ENCODE measurements around the gene PSMC3. TPM values are rescaled to one million over a fixed set of nuclear protein-coding genes. Genes with fewer than 3 reads are reported as not detected.

The PSMC3 gene
- total and polyA plus RNA-seq, 2 of the 13 experiments (the other 11 are each of a cell fraction or from before 2014, with no cell fraction given) = 75.8 to 214 TPM

DNA sequence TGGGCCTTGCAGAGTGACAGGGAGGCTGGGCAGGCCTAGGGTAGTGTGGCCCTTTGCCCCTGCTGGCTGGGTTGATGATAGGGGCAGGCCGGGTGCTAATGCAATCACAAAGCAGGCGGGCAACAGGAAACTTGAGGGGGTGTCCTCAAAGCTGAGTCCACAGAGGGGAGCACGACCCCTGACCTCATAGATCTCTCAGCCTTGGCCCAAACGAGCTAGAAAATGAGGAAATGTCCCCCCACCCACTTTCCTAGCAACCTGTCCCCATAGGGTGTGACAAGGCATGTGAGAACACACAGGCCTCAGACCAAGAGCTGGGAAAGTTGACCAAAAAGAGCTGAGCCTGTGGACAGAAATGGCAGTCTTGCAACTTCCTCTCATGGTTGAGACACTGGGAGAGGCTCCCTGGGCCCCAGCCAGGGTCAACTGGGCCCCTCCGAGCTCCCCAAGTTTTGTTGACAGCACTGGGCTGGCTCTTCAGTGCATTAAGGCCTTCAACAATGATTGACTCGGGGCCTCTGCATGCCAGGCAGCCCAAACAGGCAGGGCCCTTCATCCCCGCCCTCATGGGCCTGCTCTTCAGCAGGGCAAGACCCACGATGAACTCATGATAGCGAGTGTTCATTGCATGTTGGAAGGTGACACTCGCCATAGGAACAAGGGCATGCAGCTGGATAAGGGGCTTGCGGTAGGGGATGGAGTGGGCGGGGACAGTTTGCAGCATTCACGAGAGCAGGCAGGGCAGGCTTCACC lies 38.1 kb downstream of the PSMC3 start (continued):
- TF ChIP-seq, protein P1, sequence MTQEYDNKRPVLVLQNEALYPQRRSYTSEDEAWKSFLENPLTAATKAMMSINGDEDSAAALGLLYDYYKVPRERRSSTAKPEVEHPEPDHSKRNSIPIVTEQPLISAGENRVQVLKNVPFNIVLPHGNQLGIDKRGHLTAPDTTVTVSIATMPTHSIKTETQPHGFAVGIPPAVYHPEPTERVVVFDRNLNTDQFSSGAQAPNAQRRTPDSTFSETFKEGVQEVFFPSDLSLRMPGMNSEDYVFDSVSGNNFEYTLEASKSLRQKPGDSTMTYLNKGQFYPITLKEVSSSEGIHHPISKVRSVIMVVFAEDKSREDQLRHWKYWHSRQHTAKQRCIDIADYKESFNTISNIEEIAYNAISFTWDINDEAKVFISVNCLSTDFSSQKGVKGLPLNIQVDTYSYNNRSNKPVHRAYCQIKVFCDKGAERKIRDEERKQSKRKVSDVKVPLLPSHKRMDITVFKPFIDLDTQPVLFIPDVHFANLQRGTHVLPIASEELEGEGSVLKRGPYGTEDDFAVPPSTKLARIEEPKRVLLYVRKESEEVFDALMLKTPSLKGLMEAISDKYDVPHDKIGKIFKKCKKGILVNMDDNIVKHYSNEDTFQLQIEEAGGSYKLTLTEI (CRISPR knock-in tag; conservative IDR thresholded peaks at IDR 0.05) = no peak
- no peak for TF ChIP-seq EEA1 (CRISPR knock-in tag; IDR thresholded peaks at IDR 0.05; ENCODE audit: borderline replicate concordance)

DNA sequence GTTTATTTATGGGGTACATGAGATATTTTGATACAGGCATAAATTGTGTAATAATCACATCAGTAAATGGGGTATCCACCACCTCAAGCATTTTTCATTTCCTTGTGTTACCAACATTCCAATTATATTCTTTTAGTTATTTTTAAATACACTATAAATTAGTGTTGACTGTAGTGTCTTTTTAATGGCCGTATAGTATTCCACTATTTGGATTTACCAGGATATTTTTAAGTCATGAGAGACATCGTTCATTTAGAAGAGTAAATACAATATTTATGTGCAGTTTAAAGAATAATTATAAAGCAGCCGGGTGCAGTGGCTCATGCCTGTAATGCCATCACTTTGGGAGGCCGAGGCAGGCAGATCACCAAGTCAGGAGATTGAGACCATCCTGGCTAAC lies 41.7 kb downstream of the PSMC3 start:
- ATAC-seq (no peak), DNase-seq (ENCODE audit: low spot score) (no peak), FAIRE-seq (no peak)
- intact Hi-C loops (cut with micrococcal nuclease; ENCODE audit: unreplicated experiment) (no loop called here), in situ Hi-C loops (cut with HindIII; ENCODE audit: extremely low pct_ligation_motif_present, low pct_unique_long_range_greater_than_20kb) (no loop called here)
- Histone ChIP-seq H3K36me3 (replicated peaks in 1 of 2; ENCODE audit: control insufficient read depth in 1 of 2, insufficient read depth in 2 of 2, low read length in 2 of 2) (no peaks in the 10 kb centered on the region), H3K4me3 (replicated peaks in 1 of 3; ENCODE audit: insufficient read depth in 1 of 3, low read depth in 2 of 3, low read length in 3 of 3) (no peak overlapping the region), H3K4me2 (ENCODE audit: low read depth, low read length) (no peak overlapping the region), H3K4me1 (ENCODE audit: insufficient read depth, low read length) (peaks cover 16% of the 10 kb centered on the region), H3K79me2 (ENCODE audit: insufficient read depth, low read length) (no peaks in the 10 kb centered on the region), H3K9ac (ENCODE audit: insufficient read depth, low read depth, low read length) (no peak overlapping the region), H3K27ac (ENCODE audit: extremely low read length, insufficient read depth, low read length) (no peak overlapping the region), H3K9me3 (ENCODE audit: low read length) (no peaks in the 10 kb centered on the region), H3K27me3 (ENCODE audit: control insufficient read depth in 1 of 2, insufficient read depth in 2 of 2, low read length in 2 of 2) (peaks cover 0 to 9% of the 10 kb centered on the region in 2 experiments; a peak in 2 of 5 replicates), H4K20me1 (ENCODE audit: insufficient read depth, low read length) (no peaks in the 10 kb centered on the region), H2AFZ (ENCODE audit: low read length) (no peak overlapping the region)
- WGBS (ENCODE audit: low lambda C conversion rate) = 58% methylated on average over 4 of the region's 4 CpGs
- TF ChIP-seq, protein P2, sequence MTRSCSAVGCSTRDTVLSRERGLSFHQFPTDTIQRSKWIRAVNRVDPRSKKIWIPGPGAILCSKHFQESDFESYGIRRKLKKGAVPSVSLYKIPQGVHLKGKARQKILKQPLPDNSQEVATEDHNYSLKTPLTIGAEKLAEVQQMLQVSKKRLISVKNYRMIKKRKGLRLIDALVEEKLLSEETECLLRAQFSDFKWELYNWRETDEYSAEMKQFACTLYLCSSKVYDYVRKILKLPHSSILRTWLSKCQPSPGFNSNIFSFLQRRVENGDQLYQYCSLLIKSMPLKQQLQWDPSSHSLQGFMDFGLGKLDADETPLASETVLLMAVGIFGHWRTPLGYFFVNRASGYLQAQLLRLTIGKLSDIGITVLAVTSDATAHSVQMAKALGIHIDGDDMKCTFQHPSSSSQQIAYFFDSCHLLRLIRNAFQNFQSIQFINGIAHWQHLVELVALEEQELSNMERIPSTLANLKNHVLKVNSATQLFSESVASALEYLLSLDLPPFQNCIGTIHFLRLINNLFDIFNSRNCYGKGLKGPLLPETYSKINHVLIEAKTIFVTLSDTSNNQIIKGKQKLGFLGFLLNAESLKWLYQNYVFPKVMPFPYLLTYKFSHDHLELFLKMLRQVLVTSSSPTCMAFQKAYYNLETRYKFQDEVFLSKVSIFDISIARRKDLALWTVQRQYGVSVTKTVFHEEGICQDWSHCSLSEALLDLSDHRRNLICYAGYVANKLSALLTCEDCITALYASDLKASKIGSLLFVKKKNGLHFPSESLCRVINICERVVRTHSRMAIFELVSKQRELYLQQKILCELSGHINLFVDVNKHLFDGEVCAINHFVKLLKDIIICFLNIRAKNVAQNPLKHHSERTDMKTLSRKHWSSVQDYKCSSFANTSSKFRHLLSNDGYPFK (CRISPR knock-in tag; IDR thresholded peaks at IDR 0.05; ENCODE audit: borderline replicate concordance) = no peak
- TF ChIP-seq ZNF20 (CRISPR knock-in tag; IDR thresholded peaks at IDR 0.05) (no peak), SRSF1 (optimal IDR thresholded peaks at IDR 0.05; ENCODE audit: low read depth, low read length) (no peak), NFE2L2 (IDR thresholded peaks at IDR 0.05; ENCODE audit: low read length) (no peak), ZNF121 (CRISPR knock-in tag; IDR thresholded peaks at IDR 0.05) (no peak), ARNT (IDR thresholded peaks at IDR 0.05) (no peak), CHD2 (IDR thresholded peaks at IDR 0.05; ENCODE audit: low read depth, low read length) (no peak), ZNF674 (CRISPR knock-in tag; IDR thresholded peaks at IDR 0.05; ENCODE audit: low read depth) (no peak), DPF2 (CRISPR knock-in tag; IDR thresholded peaks at IDR 0.05; ENCODE audit: borderline replicate concordance, low read depth) (no peak)
- TF ChIP-seq, protein P3, sequence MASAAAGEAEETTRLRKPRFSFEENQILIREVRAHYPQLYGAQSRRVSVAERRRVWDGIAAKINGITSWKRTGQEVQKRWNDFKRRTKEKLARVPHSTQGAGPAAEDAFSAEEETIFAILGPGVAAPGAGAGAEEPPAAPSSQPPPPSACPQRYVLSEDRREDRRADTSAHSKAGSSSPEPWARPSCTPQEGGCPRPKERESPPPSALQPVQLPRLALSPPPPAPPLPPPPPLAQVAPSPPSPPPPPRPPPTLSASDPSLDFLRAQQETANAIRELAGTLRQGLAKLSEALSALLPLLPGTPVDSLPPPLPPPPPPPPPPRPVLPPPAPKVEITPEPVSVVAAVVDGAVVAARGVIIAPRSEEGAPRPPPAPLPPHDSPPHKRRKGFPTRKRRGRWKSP (CRISPR knock-in tag; IDR thresholded peaks at IDR 0.05) = no peak
- TF ChIP-seq, protein P4, sequence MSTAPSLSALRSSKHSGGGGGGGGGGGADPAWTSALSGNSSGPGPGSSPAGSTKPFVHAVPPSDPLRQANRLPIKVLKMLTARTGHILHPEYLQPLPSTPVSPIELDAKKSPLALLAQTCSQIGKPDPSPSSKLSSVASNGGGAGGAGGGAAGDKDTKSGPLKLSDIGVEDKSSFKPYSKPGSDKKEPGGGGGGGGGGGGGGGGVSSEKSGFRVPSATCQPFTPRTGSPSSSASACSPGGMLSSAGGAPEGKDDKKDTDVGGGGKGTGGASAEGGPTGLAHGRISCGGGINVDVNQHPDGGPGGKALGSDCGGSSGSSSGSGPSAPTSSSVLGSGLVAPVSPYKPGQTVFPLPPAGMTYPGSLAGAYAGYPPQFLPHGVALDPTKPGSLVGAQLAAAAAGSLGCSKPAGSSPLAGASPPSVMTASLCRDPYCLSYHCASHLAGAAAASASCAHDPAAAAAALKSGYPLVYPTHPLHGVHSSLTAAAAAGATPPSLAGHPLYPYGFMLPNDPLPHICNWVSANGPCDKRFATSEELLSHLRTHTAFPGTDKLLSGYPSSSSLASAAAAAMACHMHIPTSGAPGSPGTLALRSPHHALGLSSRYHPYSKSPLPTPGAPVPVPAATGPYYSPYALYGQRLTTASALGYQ (CRISPR knock-in tag; IDR thresholded peaks at IDR 0.05) = no peak
- BruUV-seq (replicated peaks) = no TSS peak
- POLR2A ChIA-PET = no interaction called here
- CTCF ChIA-PET (ENCODE audit: low intra/inter-chr PET ratio, low total read pairs) = no interaction called here
